ENCODE results near the gene REG4. TPM values are rescaled to one million over a fixed set of nuclear protein-coding genes. Genes with fewer than 3 reads are reported as not detected.
A peak's percentile ranks its signal among the peaks of the same experiment; 100 is the strongest.

The REG4 gene
- total and polyA plus RNA-seq, 2 experiments from 2014 or later, result 106 to 111 TPM

- Histone ChIP-seq H4K20me1 (ENCODE audit: insufficient read depth, poor library complexity, severe bottlenecking) (no peaks in the 10 kb centered on the region), H3K27ac (peak overlapping the region; percentile 83), H3K9me2 (replicated peaks; ENCODE audit: insufficient read depth) (no peaks in the 10 kb centered on the region), H3K36me3 (replicated peaks; ENCODE audit: insufficient read depth, low read depth) (no peaks in the 10 kb centered on the region), H3K27me3 (no peaks in the 10 kb centered on the region), H3K4me2 (peak overlapping the region; percentile 55), H3K4me3 (no peak overlapping the region), H3K79me2 (no peaks in the 10 kb centered on the region), H2AFZ (no peak overlapping the region), H3K9me3 (ENCODE audit: low read depth) (no peaks in the 10 kb centered on the region), H3K4me1 (ENCODE audit: insufficient read depth) (peaks cover 20% of the 10 kb centered on the region)
- peak; percentile 70 for DNase-seq (ENCODE audit: low spot score)
- TF ChIP-seq EZH2phosphoT487 (IDR thresholded peaks at IDR 0.05; ENCODE audit: low read depth, severe bottlenecking, unreplicated experiment) (no peak), CTCF (IDR thresholded peaks at IDR 0.05; ENCODE audit: poor library complexity) (no peak), EZH2 (IDR thresholded peaks at IDR 0.05; ENCODE audit: borderline replicate concordance) (no peak)
- 19% methylated on average over 2 of the region's 2 CpGs for WGBS (ENCODE audit: low lambda C conversion rate, missing lambda C conversion rate)
Measured at GRCh38 chr1:119816407-119816806, 5.1 kb upstream of the REG4 start.

- Histone ChIP-seq H3K9me2 (replicated peaks; ENCODE audit: insufficient read depth) (no peaks in the 10 kb centered on the region), H3K36me3 (replicated peaks; ENCODE audit: insufficient read depth, low read depth) (no peaks in the 10 kb centered on the region), H3K4me2 (peak overlapping the region; percentile 55), H3K4me3 (no peak overlapping the region), H2AFZ (no peak overlapping the region), H3K79me2 (no peaks in the 10 kb centered on the region), H4K20me1 (ENCODE audit: insufficient read depth, poor library complexity, severe bottlenecking) (no peaks in the 10 kb centered on the region), H3K27me3 (no peaks in the 10 kb centered on the region), H3K9me3 (ENCODE audit: low read depth) (no peaks in the 10 kb centered on the region), H3K4me1 (ENCODE audit: insufficient read depth) (peaks cover 20% of the 10 kb centered on the region), H3K27ac (peak overlapping the region; percentile 83)
- TF ChIP-seq EZH2phosphoT487 (IDR thresholded peaks at IDR 0.05; ENCODE audit: low read depth, severe bottlenecking, unreplicated experiment) (no peak), EZH2 (IDR thresholded peaks at IDR 0.05; ENCODE audit: borderline replicate concordance) (no peak), CTCF (IDR thresholded peaks at IDR 0.05; ENCODE audit: poor library complexity) (no peak)
- 67% methylated on average over 7 of the region's 7 CpGs for WGBS (ENCODE audit: low lambda C conversion rate, missing lambda C conversion rate)
- no peak for DNase-seq (ENCODE audit: low spot score)
Measured at GRCh38 chr1:119815928-119816327, 4.7 kb upstream of the REG4 start.

- H3K36me3 ChIP-seq (replicated peaks; ENCODE audit: insufficient read depth, low read depth), result no peaks in the 10 kb centered on the region
- no peaks in the 10 kb centered on the region for H3K27me3 ChIP-seq
- H3K27ac ChIP-seq, result peak overlapping the region; percentile 83
- no peak for DNase-seq (ENCODE audit: low spot score)
- H3K9me3 ChIP-seq (ENCODE audit: low read depth), result no peaks in the 10 kb centered on the region
- peaks cover 20% of the 10 kb centered on the region for H3K4me1 ChIP-seq (ENCODE audit: insufficient read depth)
- no peaks in the 10 kb centered on the region for H3K9me2 ChIP-seq (replicated peaks; ENCODE audit: insufficient read depth)
- H3K79me2 ChIP-seq, result no peaks in the 10 kb centered on the region
- H4K20me1 ChIP-seq (ENCODE audit: insufficient read depth, poor library complexity, severe bottlenecking), result no peaks in the 10 kb centered on the region
- 92% methylated on average over 3 of the region's 3 CpGs for WGBS (ENCODE audit: low lambda C conversion rate, missing lambda C conversion rate)
- H3K4me3 ChIP-seq, result no peak overlapping the region
- H2AFZ ChIP-seq, result no peak overlapping the region
- TF ChIP-seq EZH2 (IDR thresholded peaks at IDR 0.05; ENCODE audit: borderline replicate concordance) (no peak), EZH2phosphoT487 (IDR thresholded peaks at IDR 0.05; ENCODE audit: low read depth, severe bottlenecking, unreplicated experiment) (no peak)
- H3K4me2 ChIP-seq, result no peak overlapping the region
Measured at GRCh38 chr1:119815361-119815760, 4.1 kb upstream of the REG4 start.

- DNase-seq (ENCODE audit: low spot score), result no peak
- no peaks in the 10 kb centered on the region for H3K36me3 ChIP-seq (replicated peaks; ENCODE audit: insufficient read depth, low read depth)
- H3K9me2 ChIP-seq (replicated peaks; ENCODE audit: insufficient read depth), result no peaks in the 10 kb centered on the region
- no peaks in the 10 kb centered on the region for H3K27me3 ChIP-seq
- no peak overlapping the region for H2AFZ ChIP-seq
- no peak overlapping the region for H3K4me2 ChIP-seq
- H3K79me2 ChIP-seq, result no peaks in the 10 kb centered on the region
- H3K4me3 ChIP-seq, result no peak overlapping the region
- no peaks in the 10 kb centered on the region for H4K20me1 ChIP-seq (ENCODE audit: insufficient read depth, poor library complexity, severe bottlenecking)
- no peaks in the 10 kb centered on the region for H3K9me3 ChIP-seq (ENCODE audit: low read depth)
- H3K4me1 ChIP-seq (ENCODE audit: insufficient read depth), result peaks cover 20% of the 10 kb centered on the region
- WGBS (ENCODE audit: low lambda C conversion rate, missing lambda C conversion rate), result 64% methylated on average over 1 of the region's 1 CpG
- peak overlapping the region; percentile 83 for H3K27ac ChIP-seq
- no peak for TF ChIP-seq EZH2phosphoT487 (IDR thresholded peaks at IDR 0.05; ENCODE audit: low read depth, severe bottlenecking, unreplicated experiment)
- TF ChIP-seq EZH2 (IDR thresholded peaks at IDR 0.05; ENCODE audit: borderline replicate concordance), result no peak
- TF ChIP-seq CTCF (IDR thresholded peaks at IDR 0.05; ENCODE audit: poor library complexity), result no peak
Measured at GRCh38 chr1:119814288-119814687, 3.0 kb upstream of the REG4 start.
